Heart left ventricle (tissue), 13 donors: Measurements from ENCODE around the gene ZNF18.

Experiments used
- CTCF ChIP-seq, 12 donors: fragments of 200-600 bp; sonication (generic) in 4 of 12; IDR thresholded peaks; one replicate each; pipeline versions ENCODE4 v1.5.0 to v1.8.0; 2018 to 2022; ENCODE audit warnings: antibody characterized with exemption in 12 of 12, mild to moderate bottlenecking in 5 of 12
- POLR2A ChIP-seq, 2 donors: fragments of 450-650 bp; IDR thresholded peaks; one replicate each; pipeline ENCODE4 v1.6.1; 2017; ENCODE audit warnings: antibody characterized with exemption in 2 of 2, mild to moderate bottlenecking in 2 of 2, moderate library complexity in 2 of 2
- donor health status: ischemic (EF 13 %, LVEDD 7.1; RV severe dilation, severe dysfunction).
- donor health status: DM: no; HTN: yes; CAD: no.
- donor health status: DM: no; HTN: no; CAD: no.
- donor health status: ischemic (EF 25% LVEDD 6.9; RV normal size, moderate dysfunction).
- donor health status: ischemic (EF 25% LVEDD 5.7; RV mildly dilated, moderate dysfunction).
- donor health status: ischemic (EF 35%, LVEDD 5.7; RV mildly dilated, moderate dysfunction).
- donor health status: nonischemic (EF 11% LVEDD 7.7; RV severe dilation, severe dysfunction).
- donor health status: DM: yes; HTN: yes; CAD: no.
- donor health status: PGD.
- donor health status: ischemic (EF 29% LVEDD 5.4; RV normal size, mild dysfunction).
- donor health status: nonischemic (EF 23%, LVEDD 6.1; RV moderate dilation, normal function).

GRCh38 chr17:12027658-12028057, 30.4 kb upstream of the ZNF18 start:
- TF ChIP-seq CTCF (IDR thresholded peaks at IDR 0.05) (no peak), POLR2A (IDR thresholded peaks at IDR 0.05) (no peak)
